ENCODE measurements around the gene APH1A. TPM values are rescaled to one million over a fixed set of nuclear protein-coding genes. Genes with fewer than 3 reads are reported as not detected.

The APH1A gene
- polyA plus RNA-seq, 3 donors, result 83.7 to 134 (median 83.9) TPM

DNA sequence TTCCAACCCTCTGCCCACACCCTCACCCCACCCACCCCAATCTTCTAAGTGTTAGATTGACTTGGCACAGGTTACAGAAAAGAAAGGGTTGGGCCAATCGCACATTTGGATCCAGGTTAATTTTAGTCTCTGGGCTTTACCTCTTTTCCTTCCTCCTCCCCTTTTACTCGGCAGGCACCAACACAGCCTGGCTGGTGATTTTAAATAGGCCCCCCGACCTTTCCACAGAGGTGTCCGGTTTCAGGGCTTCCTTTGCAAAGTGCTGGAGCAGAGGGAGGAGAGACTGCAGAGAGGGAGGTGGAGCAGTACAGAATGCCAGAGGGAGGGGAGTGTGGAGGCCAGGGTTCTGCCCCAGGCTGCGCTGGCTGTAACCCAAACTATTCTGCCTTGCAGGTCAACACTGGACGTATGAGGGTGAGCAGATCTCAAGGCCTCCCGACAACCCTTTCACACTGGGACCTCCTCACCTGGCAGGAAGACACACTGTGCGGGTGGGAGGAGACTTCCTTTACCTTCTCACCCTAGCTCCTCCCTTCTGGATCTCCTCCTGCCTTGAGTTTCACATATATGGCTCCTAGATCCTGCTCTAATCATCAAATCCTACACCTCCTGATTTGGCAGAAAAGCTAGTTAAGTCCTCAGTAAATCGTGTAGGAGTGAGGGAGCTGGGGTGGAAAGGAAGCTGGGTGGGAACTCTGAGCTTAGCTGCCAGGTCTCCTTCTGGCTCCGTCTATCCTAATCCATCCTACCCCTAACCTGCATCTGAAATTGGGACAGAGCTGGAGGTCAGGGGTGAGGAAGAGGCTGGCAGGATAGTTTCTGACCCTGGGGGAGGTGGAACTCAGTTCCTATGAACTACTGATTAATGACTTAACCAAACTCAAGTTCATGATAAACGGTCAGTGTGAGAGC, 8.8 kb downstream of the APH1A start:
- no peaks in the 10 kb centered on the region for H4K20me1 ChIP-seq (ENCODE audit: insufficient read depth, low read length)
- H3K4me3 Mint-ChIP-seq, result peak overlapping the region in 1 of 2 donors; percentile 19
- H3K36me3 ChIP-seq (replicated peaks in 1 of 2; ENCODE audit: control insufficient read depth in 1 of 2, insufficient read depth in 2 of 2, low read length in 2 of 2), result peaks cover 7 to 8% of the 10 kb centered on the region in 2 donors
- peaks cover 0 to 9% (median 2%) of the 10 kb centered on the region in 7 donors for H3K9me3 Mint-ChIP-seq
- H3K36me3 Mint-ChIP-seq, result peaks cover 10 to 13% of the 10 kb centered on the region in 2 donors
- intact Hi-C loops (cut with micrococcal nuclease), result loop anchor here (10.0 kb wide), 2 partner anchors 45 to 295 kb away; no protein-coding TSS in a partner anchor
- no peak overlapping the region for H3K9ac ChIP-seq (ENCODE audit: insufficient read depth, low read length, poor library complexity, severe bottlenecking)
- TF ChIP-seq, protein P1, sequence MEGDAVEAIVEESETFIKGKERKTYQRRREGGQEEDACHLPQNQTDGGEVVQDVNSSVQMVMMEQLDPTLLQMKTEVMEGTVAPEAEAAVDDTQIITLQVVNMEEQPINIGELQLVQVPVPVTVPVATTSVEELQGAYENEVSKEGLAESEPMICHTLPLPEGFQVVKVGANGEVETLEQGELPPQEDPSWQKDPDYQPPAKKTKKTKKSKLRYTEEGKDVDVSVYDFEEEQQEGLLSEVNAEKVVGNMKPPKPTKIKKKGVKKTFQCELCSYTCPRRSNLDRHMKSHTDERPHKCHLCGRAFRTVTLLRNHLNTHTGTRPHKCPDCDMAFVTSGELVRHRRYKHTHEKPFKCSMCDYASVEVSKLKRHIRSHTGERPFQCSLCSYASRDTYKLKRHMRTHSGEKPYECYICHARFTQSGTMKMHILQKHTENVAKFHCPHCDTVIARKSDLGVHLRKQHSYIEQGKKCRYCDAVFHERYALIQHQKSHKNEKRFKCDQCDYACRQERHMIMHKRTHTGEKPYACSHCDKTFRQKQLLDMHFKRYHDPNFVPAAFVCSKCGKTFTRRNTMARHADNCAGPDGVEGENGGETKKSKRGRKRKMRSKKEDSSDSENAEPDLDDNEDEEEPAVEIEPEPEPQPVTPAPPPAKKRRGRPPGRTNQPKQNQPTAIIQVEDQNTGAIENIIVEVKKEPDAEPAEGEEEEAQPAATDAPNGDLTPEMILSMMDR (IDR thresholded peaks at IDR 0.05), result no peak
- H3K79me2 ChIP-seq (ENCODE audit: insufficient read depth, low read length), result no peaks in the 10 kb centered on the region
- peaks cover 38 to 44% of the 10 kb centered on the region in 2 donors for H3K27me3 ChIP-seq (ENCODE audit: control insufficient read depth in 2 of 2, insufficient read depth in 2 of 2, low read length in 2 of 2)
- peaks cover 42 to 51% (median 48%) of the 10 kb centered on the region in 3 donors for H3K27me3 Mint-ChIP-seq (ENCODE audit: low read depth in 3 of 3)
- no peak overlapping the region for H3K27ac Mint-ChIP-seq
- H3K4me2 ChIP-seq (replicated peaks; ENCODE audit: extremely low read depth, low read length, poor library complexity, severe bottlenecking), result no peak overlapping the region
- no peaks in the 10 kb centered on the region for H3K9me3 ChIP-seq (replicated peaks in 1 of 2; ENCODE audit: control insufficient read depth in 1 of 2, insufficient read depth in 1 of 2, low read length in 2 of 2)
- WGBS (ENCODE audit: insufficient coverage), result 62% methylated on average over 3 of the region's 11 CpGs
- no peak for DNase-seq
- H3K4me3 ChIP-seq (replicated peaks in 1 of 3; ENCODE audit: low read depth in 2 of 3, low read length in 3 of 3), result no peak overlapping the region
- H3K4me1 ChIP-seq (ENCODE audit: control insufficient read depth in 1 of 2, insufficient read depth in 2 of 2, low read length in 2 of 2), result peaks cover 14 to 15% of the 10 kb centered on the region in 2 donors
- no peak overlapping the region for H3K27ac ChIP-seq (ENCODE audit: low read depth in 1 of 2, low read length in 2 of 2)
- H2AFZ ChIP-seq (ENCODE audit: insufficient read depth, low read depth, low read length, poor library complexity, severe bottlenecking), result no peak overlapping the region
- H3K4me1 Mint-ChIP-seq, result peaks cover 24% of the 10 kb centered on the region

DNA sequence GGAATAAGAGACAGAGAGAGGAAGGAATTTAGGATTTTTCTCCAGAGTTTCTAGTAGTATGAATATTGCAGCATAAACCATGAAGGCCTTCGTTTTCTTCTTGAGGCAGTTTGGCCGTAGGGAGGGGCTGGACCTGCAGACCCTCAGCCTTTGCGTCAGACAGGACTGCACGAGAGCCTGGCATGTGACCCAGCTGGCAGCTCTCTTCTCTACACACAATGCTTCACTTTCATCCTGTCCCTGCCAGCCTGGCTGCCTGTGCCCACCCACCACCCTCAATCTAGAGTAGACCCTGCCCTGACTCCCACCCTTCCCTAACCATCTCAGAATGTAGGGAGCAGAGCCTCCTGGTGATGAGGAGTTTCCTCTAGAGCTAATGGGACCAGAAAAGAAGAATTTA, 9.6 kb downstream of the APH1A start:
- Histone ChIP-seq H3K36me3 (replicated peaks in 1 of 2; ENCODE audit: control insufficient read depth in 1 of 2, insufficient read depth in 2 of 2, low read length in 2 of 2) (peaks cover 0 to under 1% of the 10 kb centered on the region in 2 donors), H2AFZ (ENCODE audit: insufficient read depth, low read depth, low read length, poor library complexity, severe bottlenecking) (no peak overlapping the region), H3K4me1 (ENCODE audit: control insufficient read depth in 1 of 2, insufficient read depth in 2 of 2, low read length in 2 of 2) (peaks cover 14 to 15% of the 10 kb centered on the region in 2 donors), H3K4me2 (replicated peaks; ENCODE audit: extremely low read depth, low read length, poor library complexity, severe bottlenecking) (no peak overlapping the region), H3K27ac (ENCODE audit: low read depth in 1 of 2, low read length in 2 of 2) (no peak overlapping the region), H3K27me3 (ENCODE audit: control insufficient read depth in 2 of 2, insufficient read depth in 2 of 2, low read length in 2 of 2) (peaks cover 38 to 44% of the 10 kb centered on the region in 2 donors), H3K79me2 (ENCODE audit: insufficient read depth, low read length) (no peaks in the 10 kb centered on the region), H3K9ac (ENCODE audit: insufficient read depth, low read length, poor library complexity, severe bottlenecking) (no peak overlapping the region), H4K20me1 (ENCODE audit: insufficient read depth, low read length) (no peaks in the 10 kb centered on the region), H3K9me3 (replicated peaks in 1 of 2; ENCODE audit: control insufficient read depth in 1 of 2, insufficient read depth in 1 of 2, low read length in 2 of 2) (no peaks in the 10 kb centered on the region), H3K4me3 (replicated peaks in 1 of 3; ENCODE audit: low read depth in 2 of 3, low read length in 3 of 3) (no peak overlapping the region)
- Mint-ChIP-seq H3K36me3 (peaks cover 2 to 6% of the 10 kb centered on the region in 2 donors), H3K4me1 (peaks cover 24% of the 10 kb centered on the region), H3K4me3 (peak overlapping the region in 1 of 2 donors; percentile 90), H3K9me3 (peaks cover 0 to 9% (median 2%) of the 10 kb centered on the region in 7 donors), H3K27ac (no peak overlapping the region), H3K27me3 (ENCODE audit: low read depth in 3 of 3) (peaks cover 42 to 49% (median 47%) of the 10 kb centered on the region in 3 donors)
- TF ChIP-seq, protein P1 (IDR thresholded peaks at IDR 0.05), result no peak
- intact Hi-C loops (cut with micrococcal nuclease), result loop anchor here in 1 of 2 donors (10.0 kb wide), 1 partner anchor 46 kb away; no protein-coding TSS in a partner anchor
- no peak for DNase-seq
- 86% methylated on average over 4 of the region's 4 CpGs for WGBS (ENCODE audit: insufficient coverage)
